Memory B cell (primary cell): Measurements from ENCODE around the gene CLHC1.

Source experiments
- ATAC-seq: fragments of 150-1000 bp; cut with Tn5 transposase; 2 replicates; pipeline ENCODE4 v1.10.0; 2021; ENCODE audit warnings: low read depth, mild to moderate bottlenecking, moderate library complexity
- DNase-seq, 2 donors: peaks; one replicate each; pipeline ENCODE4 v3.0.0; 2022; ENCODE audit warnings: low spot score in 2 of 2
- H3K27ac Mint-ChIP-seq: one replicate; pipeline ENCODE4 v1.8.0; 2022; ENCODE audit warnings: mild to moderate bottlenecking, moderate library complexity, mixed read lengths
- H3K27me3 Mint-ChIP-seq: one replicate; pipeline ENCODE4 v1.8.0; 2022; ENCODE audit warnings: mixed read lengths
- H3K36me3 Mint-ChIP-seq: one replicate; pipeline ENCODE4 v1.8.0; 2022; ENCODE audit warnings: mild to moderate bottlenecking, mixed read lengths
- H3K4me1 Mint-ChIP-seq: one replicate; pipeline ENCODE4 v1.8.0; 2022; ENCODE audit warnings: mixed read lengths
- H3K4me3 Mint-ChIP-seq: one replicate; pipeline ENCODE4 v1.8.0; 2022; ENCODE audit warnings: mild to moderate bottlenecking, moderate library complexity, mixed read lengths
- H3K9me3 Mint-ChIP-seq: one replicate; pipeline ENCODE4 v1.8.0; 2022; ENCODE audit warnings: mixed read lengths

The CLHC1 gene

DNA sequence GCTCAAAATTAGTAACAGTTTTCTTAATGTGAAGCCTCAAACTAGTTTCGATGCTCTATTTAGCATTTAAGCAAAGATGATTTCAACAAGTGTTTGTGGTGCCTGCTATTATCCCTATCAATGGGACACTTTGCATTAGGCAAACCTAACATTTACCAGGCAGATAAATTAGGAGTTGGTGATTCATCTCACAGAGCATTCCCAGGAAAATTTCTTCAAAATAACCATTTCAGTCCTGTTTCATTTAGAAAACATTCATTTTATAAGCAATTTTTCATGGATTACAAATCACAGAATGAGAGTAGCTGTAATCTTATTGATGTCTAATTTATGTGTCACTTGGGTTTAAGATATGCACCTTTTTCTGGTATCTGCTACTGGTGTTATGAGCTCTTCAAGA is 62.7 kb downstream of the CLHC1 start:
- Mint-ChIP-seq H3K9me3 (no peaks in the 10 kb centered on the region), H3K36me3 (no peaks in the 10 kb centered on the region), H3K4me3 (no peak overlapping the region), H3K27ac (no peak overlapping the region), H3K27me3 (no peaks in the 10 kb centered on the region), H3K4me1 (peaks cover 3% of the 10 kb centered on the region)
- DNase-seq (no peak), ATAC-seq (no peak)

DNA sequence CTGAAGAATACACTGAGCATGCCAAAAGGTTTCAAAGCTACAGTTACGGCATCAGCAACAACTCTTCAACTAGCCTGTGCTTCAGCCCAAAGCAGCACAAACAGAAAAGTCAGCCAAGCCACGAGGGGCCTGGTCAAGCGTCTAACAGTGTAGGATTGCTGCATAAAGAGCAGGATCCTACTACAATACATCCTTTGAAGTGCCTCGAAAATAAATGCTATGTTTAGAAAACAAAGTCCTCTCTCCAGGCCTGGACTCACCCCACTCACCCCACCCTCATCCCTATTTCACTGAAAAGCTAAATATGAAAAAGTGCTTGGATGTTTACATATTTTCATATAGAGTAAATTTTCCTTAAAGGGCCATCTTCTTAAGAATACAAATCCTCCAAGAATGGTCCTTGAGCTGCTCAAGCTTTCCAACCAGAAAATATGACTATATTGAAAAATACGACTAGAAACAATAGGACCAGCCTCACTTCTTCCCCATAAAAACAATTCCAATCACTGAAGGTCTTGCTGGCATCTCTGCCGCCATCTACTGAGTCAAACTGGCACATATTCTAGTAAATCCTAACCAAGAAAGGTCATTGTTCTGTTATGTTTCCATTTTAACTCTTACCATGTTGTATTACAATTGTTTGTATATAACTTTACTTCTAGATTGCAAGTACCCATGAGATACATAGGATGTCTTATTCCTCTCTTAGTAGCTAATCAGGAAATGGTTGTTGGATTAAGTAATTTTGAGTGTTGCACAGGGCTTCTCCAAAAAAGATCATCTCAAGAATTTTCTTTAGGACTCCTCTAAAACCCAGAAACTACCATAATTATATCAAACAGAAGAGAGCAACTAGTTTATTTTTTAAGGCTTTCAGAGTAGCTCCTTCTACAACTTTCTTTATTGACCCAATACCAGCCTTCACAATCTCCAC is 63.6 kb downstream of the CLHC1 start:
- no peak overlapping the region for H3K27ac Mint-ChIP-seq
- no peaks in the 10 kb centered on the region for H3K36me3 Mint-ChIP-seq
- DNase-seq (peak in 1 of 2 donors; percentile 40), ATAC-seq (peak; percentile 80)
- no peaks in the 10 kb centered on the region for H3K9me3 Mint-ChIP-seq
- no peaks in the 10 kb centered on the region for H3K27me3 Mint-ChIP-seq
- H3K4me1 Mint-ChIP-seq: peaks cover 3% of the 10 kb centered on the region
- no peak overlapping the region for H3K4me3 Mint-ChIP-seq

DNA sequence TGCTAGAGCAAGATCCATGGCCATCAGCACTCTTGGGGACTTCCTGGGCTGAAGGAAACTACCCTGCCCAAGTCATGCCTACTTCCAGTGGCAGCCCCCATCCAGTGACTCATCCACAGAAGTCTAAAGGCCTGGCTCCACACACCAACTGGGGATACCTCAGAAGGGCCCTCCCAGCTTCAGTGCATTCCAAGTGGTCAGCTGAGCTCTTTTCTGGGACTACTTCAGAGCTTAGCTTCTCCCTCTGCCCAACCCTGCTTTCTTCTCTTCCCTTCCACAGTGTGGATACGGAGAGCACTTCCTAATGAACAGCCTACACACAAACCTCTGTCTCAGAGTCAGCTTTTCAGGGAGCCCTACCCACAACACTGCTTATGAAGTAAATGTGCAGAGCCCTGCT is 66.5 kb downstream of the CLHC1 start:
- H3K36me3 Mint-ChIP-seq: no peaks in the 10 kb centered on the region
- DNase-seq: no peak

DNA sequence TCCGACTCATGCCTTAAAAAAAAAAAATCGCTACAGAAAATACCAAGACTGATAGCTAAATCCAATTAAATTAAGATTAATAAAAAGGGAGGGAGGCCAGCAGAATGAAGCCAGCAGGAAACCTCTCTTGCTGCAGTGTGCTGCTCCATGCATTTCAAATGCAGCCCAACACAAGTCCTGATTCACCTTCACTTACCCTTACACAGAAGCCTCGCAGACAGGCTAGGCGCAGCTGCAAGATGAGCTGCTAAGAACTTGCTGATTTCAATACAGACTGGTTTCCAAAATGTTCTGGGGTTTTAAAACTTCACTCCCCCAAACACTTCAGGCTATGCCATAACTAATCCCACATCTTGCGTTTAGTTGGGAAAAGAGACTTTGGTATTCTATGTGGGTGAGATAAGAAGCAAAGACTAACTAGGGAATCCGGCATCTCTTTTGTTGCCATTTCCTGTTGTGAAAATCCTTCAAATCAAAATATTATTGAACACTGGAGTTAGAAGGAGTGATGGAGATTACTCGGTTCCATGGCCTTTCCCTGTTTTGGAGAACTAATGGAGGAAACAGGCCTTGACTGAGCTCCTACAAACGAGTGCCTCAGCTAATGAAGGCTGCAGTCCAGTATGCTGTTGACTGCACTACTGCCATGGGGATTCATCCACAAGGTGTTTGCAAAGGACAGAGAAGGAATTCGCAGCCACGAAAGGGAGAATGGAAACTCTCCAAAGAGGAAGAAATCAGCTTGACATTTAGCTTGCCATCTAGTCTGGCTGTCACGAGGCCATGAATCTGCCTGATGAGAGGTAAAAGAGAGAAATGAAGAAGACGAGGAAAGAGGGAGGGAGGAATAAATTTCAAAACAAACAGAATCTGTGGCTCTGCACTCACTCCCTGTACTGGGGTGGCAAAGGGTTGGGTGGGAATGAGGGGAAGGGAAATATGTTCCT is 67.3 kb downstream of the CLHC1 start:
- Mint-ChIP-seq H3K9me3 (no peaks in the 10 kb centered on the region), H3K27ac (no peak overlapping the region), H3K4me1 (peaks cover 3% of the 10 kb centered on the region), H3K27me3 (no peaks in the 10 kb centered on the region), H3K4me3 (no peak overlapping the region), H3K36me3 (no peaks in the 10 kb centered on the region)
- no peak for DNase-seq
- ATAC-seq: no peak

More for the DNA sequence above, 66.5 kb downstream of the CLHC1 start:
- H3K27ac Mint-ChIP-seq: no peak overlapping the region
- H3K9me3 Mint-ChIP-seq: no peaks in the 10 kb centered on the region
- H3K27me3 Mint-ChIP-seq: no peaks in the 10 kb centered on the region
- no peak overlapping the region for H3K4me3 Mint-ChIP-seq
- H3K4me1 Mint-ChIP-seq: peaks cover 3% of the 10 kb centered on the region
- no peak for ATAC-seq

DNA sequence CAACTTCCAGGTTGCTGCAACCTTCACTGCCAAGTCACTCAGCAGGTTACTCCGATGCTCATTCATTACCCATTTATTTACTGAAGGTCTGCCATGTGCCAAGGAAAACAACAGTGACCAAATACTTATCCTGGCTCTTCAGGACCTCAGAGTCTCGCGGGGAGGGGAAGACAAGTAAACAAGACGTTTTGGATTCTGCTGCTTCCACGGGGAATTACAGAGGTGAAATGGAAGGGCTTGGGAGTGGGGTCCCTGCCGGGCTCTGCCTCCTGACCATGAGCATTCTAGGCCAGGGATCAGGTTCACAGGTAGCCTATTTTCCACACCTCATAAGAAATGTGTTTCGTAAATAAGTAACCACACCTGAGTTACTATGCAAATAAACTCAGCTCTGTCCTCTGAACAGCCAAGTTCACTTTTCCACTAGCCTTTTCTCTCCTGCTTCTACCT is 68.1 kb downstream of the CLHC1 start:
- H3K27me3 Mint-ChIP-seq: no peaks in the 10 kb centered on the region
- peaks cover 6% of the 10 kb centered on the region for H3K4me1 Mint-ChIP-seq
- H3K27ac Mint-ChIP-seq: no peak overlapping the region
- DNase-seq: no peak
- H3K4me3 Mint-ChIP-seq: no peak overlapping the region
- ATAC-seq: no peak
- H3K9me3 Mint-ChIP-seq: no peaks in the 10 kb centered on the region
- H3K36me3 Mint-ChIP-seq: no peaks in the 10 kb centered on the region

DNA sequence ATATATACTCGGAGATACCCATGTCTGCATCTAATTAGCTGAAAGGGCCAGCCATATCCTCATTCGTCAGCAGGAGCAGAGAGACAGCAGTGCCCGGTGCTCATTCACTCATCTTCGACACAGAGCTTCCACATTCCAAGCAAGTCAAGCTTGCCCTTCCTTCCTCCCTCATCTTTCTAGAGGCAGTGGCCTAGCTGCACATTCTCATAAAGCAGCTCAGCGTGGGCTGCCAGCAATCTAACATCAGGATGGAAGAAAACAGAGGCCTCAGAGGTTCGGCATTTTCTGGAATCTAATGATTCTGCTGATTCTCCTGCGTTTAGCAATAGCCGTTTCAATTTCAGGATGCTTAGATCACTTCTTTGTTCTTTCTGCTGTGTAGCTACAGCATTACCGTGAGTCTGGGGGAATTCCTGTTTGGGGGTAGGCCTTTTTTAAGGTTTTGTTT is 68.8 kb downstream of the CLHC1 start:
- no peaks in the 10 kb centered on the region for H3K36me3 Mint-ChIP-seq
- ATAC-seq (no peak), DNase-seq (no peak)
- no peak overlapping the region for H3K4me3 Mint-ChIP-seq
- no peak overlapping the region for H3K27ac Mint-ChIP-seq
- H3K9me3 Mint-ChIP-seq: no peaks in the 10 kb centered on the region
- H3K4me1 Mint-ChIP-seq: peaks cover 4% of the 10 kb centered on the region
- H3K27me3 Mint-ChIP-seq: no peaks in the 10 kb centered on the region

DNA sequence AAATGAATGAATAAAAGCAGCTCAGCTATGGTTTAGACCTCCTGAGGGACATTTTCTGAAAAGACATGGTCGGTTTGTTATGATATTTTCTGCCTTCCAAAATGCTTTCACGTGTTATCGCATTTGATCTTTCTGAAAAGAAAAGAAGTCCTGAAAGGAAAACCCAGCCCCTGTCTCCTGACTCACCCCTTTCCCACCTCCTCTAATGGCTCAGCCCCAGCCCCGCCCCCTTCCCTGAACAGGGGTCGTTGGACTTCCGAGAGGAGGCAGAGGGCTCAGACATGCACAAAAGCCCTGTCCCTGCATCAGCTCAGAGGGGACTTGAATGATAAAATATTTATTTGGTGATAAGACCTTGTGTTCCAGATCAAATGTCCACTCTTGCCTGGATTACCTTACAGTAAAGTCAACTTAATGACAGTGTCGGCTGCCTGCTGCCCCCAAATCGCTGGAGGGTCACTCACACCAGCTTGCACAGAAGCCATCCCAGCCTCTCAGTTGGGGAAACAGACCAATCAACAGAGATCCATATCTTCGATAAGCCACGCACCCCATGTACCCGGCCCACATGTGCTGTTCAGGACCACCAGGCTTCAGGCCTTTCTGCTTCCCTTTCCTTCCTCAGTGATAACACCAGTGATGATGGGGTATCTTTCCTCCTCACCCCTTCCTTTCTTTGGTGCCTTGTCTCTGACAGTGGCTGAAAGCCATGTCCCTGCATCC is 69.6 kb downstream of the CLHC1 start:
- no peak for DNase-seq
- Mint-ChIP-seq H3K27me3 (no peaks in the 10 kb centered on the region), H3K4me1 (peaks cover 9% of the 10 kb centered on the region), H3K27ac (no peak overlapping the region), H3K9me3 (no peaks in the 10 kb centered on the region), H3K4me3 (no peak overlapping the region), H3K36me3 (no peaks in the 10 kb centered on the region)
- ATAC-seq: no peak

DNA sequence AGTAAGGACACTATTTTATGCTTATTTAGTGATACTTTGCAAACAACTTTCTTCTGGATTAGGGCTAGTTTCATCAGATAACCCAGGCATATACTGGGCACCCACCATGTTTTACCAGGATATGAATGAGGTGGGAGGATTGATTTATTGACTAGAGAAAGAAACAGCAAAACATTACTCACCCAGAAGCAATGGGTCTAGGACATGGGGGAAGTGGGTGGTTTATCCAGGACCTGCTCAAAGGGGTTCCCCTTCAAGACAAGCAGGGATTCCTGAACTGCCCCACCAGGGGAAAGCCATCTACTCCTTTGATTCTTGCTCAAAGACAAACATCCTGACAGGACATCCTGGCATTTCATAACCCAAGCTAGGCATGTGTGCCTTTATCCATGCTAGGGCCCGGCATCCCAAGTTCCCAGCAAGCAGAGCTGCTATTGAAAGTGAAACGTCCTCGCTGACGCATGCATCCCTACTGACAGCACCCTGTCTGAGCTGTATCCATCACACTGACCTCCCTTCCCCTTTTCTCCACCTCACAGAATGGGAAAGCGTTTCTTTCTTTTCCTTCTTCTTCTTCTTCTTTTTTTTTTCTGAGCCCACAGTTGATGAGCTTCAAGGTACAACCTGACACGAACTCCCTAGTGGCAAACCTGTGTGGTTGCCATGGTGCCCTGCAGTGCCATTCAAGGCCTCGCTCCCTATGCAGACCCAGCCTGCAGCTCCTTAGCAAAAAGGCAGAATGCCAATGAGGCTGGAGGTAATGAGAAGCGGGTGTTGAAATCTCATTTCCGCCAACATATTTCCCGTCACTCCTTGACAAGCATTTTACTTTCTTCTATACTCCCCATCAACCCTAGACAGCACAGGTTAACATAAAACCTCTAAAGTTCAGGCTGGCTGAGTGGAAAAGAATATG is 70.5 kb downstream of the CLHC1 start:
- Mint-ChIP-seq H3K27ac (no peak overlapping the region), H3K27me3 (no peaks in the 10 kb centered on the region), H3K36me3 (no peaks in the 10 kb centered on the region), H3K9me3 (no peaks in the 10 kb centered on the region), H3K4me1 (peaks cover 9% of the 10 kb centered on the region), H3K4me3 (no peak overlapping the region)
- no peak for ATAC-seq
- no peak for DNase-seq

DNA sequence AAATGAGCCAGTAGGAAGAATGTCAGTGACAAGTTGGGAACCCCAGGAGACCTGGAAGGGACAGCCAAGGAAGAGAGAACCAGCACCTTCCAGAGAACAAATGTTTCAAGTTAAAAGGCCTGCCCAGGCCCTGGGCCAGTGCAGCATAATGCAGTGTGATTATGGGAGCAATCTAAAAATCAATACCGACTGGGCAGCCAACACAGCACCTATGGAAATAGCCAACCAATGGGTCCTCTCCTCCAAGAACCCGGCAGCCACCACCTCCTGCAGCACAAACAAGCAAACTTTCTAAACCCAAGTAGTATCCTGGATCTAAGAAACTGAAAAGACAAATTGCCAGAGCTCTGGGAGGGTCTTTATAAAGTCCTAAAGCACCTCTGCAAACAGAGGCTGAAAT is 71.7 kb downstream of the CLHC1 start:
- no peak overlapping the region for H3K27ac Mint-ChIP-seq
- DNase-seq: no peak
- no peaks in the 10 kb centered on the region for H3K9me3 Mint-ChIP-seq
- peaks cover 9% of the 10 kb centered on the region for H3K4me1 Mint-ChIP-seq
- ATAC-seq: no peak
- no peaks in the 10 kb centered on the region for H3K27me3 Mint-ChIP-seq
- no peaks in the 10 kb centered on the region for H3K36me3 Mint-ChIP-seq
- H3K4me3 Mint-ChIP-seq: no peak overlapping the region

DNA sequence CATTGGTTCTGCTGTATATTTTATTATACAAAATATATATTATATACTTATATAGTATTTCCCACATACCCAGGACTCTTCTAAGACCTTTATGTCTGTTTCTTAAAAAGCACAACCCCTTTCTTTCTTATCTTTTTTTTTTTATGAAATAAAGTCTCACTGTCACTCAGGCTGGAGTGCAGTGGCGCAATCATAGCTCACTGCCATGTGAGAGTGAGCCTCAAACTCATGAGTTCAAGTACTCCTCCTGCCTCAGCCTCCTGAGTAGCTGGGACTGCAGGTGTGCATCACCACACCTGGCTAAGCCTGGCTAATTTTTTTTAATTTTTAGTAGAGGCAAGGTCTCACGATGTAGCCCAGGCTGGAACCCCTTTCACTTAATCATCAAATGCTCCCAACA is 72.3 kb downstream of the CLHC1 start:
- Mint-ChIP-seq H3K9me3 (no peaks in the 10 kb centered on the region), H3K27me3 (no peaks in the 10 kb centered on the region), H3K4me1 (peaks cover 10% of the 10 kb centered on the region), H3K4me3 (no peak overlapping the region), H3K36me3 (no peaks in the 10 kb centered on the region), H3K27ac (no peak overlapping the region)
- DNase-seq (no peak), ATAC-seq (no peak)

DNA sequence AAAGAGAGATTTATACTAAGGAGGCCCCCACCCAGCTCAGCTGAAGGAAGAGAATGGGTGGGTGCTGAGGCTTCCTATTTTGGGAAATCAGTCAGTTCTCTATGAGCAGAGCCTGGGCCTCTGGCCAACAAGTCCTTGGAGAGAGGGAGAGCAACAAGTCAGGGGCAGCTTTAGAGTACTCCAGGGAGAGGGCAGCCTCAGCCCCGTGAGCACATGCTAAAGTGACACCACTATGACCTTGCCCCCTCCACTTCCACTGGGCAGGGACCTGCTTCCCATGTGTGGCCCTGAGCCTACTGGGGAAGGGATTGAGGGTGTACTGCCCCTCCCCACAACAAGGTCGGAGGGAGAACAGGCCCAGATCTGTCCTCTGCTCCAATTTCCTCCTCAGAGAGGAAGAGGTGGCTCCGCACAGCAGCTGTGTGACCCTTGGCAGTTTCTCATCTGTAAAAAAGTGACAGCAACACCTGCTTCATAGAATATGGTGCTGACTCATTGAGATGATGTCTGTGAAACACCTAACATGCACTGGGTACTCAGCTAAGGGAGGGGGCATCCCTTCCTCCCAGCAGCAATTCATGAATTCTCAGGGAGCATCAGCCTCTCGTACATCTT is 72.9 kb downstream of the CLHC1 start:
- Mint-ChIP-seq H3K4me1 (peaks cover 14% of the 10 kb centered on the region), H3K9me3 (no peaks in the 10 kb centered on the region), H3K27me3 (no peaks in the 10 kb centered on the region), H3K27ac (no peak overlapping the region), H3K4me3 (no peak overlapping the region), H3K36me3 (no peaks in the 10 kb centered on the region)
- DNase-seq: no peak
- ATAC-seq: peak; percentile 26

DNA sequence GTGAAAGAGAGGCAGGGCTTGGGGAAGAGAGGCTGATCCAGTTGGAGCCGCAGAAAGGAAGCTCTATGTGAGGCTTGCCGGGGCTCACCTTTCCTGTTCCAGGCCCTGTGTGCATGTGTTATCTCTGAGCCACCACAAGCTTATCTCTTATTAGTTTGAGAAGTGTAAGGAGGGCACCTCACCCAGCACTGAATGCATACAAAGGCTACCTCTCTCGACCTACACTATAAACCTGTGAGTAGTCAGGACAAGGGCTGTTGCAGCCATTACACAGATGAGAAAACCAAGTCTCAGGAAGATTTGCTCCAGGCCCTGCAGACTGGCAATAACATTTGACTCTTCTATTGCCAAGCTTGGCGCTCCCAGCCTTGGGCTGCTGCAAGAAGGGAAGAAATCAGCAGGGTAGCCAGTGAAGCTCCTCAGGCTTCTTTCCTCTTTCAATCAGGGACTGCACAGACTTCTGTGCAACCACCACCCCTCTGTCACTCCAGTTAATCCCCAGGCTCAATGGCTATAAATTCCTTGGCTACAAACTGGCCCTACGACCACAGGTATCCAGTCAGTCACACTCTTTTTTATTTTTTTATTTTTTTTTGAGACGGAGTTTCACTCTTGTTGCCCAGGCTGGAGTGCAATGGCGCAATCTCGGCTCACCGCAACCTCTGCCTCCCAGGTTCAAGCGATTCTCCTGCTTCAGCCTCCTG is 73.8 kb downstream of the CLHC1 start:
- Mint-ChIP-seq H3K4me3 (no peak overlapping the region), H3K4me1 (peaks cover 20% of the 10 kb centered on the region), H3K36me3 (no peaks in the 10 kb centered on the region), H3K27me3 (no peaks in the 10 kb centered on the region), H3K9me3 (no peaks in the 10 kb centered on the region), H3K27ac (no peak overlapping the region)
- DNase-seq: no peak
- ATAC-seq: no peak
